Measurements from ENCODE around the gene ZIC1. TPM values are rescaled to one million over a fixed set of nuclear protein-coding genes. Genes with fewer than 3 reads are reported as not detected.

The ZIC1 gene
- total and polyA plus RNA-seq, 9 of the 15 experiments (the other 6 are each of a cell fraction or from before 2014, with no cell fraction given) = 0.21 to 0.42 TPM; not detected in 7

DNA sequence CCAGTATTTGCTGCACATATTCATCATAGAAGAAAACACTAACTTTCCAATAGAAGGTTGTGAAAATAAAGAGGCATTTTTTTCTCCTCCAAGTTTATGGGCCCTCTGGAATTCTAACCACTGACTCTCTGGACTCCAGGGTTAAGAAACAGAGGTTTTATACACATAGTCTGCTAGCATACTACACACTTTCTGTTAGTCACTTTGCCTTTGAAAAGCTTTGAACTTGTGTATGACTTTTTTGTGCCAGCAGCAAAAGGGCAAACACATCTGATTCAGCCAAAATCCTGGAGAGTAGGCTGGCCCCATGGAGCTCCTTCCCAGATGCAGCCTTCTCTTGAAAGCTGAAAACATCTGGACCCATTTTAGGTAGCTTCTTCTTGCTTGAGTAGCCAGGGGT lies 9.1 kb upstream of the ZIC1 start:
- DNase-seq (ENCODE audit: extremely low read depth in 1 of 4, low spot score in 3 of 4) (no peak), FAIRE-seq (no peak), ATAC-seq (no peak)
- no peaks in the 10 kb centered on the region for H3K36me3 ChIP-seq (ENCODE audit: control insufficient read depth, insufficient read depth, low read length)
- H3K9me3 ChIP-seq (replicated peaks; ENCODE audit: control insufficient read depth, insufficient read depth, low read depth, low read length) = no peaks in the 10 kb centered on the region
- no TSS peak for BruUV-seq (replicated peaks)
- peaks cover 2 to 39% of the 10 kb centered on the region in 2 experiments; a peak in 4 of 5 replicates for H3K27me3 ChIP-seq (ENCODE audit: control insufficient read depth in 2 of 2, insufficient read depth in 2 of 2, low read length in 2 of 2)
- no peak overlapping the region for H3K4me3 ChIP-seq
- no peak overlapping the region for H3K9ac ChIP-seq (ENCODE audit: insufficient read depth in 1 of 2, low read depth in 2 of 2, low read length in 2 of 2)
- no peaks in the 10 kb centered on the region for H4K20me1 ChIP-seq (replicated peaks; ENCODE audit: control insufficient read depth, insufficient read depth, low read length)
- ChIA-PET CTCF (ENCODE audit: low intra/inter-chr PET ratio) (no interaction called here), POLR2A (no interaction called here)
- no peak overlapping the region for H3K4me2 ChIP-seq (ENCODE audit: insufficient read depth, low read length)
- in situ Hi-C loops (cut with MboI) (no loop called here), intact Hi-C loops (cut with micrococcal nuclease) (no loop called here)
- H3K27ac ChIP-seq (ENCODE audit: extremely low read depth, low read depth, low read length) = no peak overlapping the region
- no peak overlapping the region for H2AFZ ChIP-seq (ENCODE audit: low read depth, low read length)
- no peaks in the 10 kb centered on the region for H3K9me1 ChIP-seq (ENCODE audit: control insufficient read depth, insufficient read depth, low read length)
- H3K4me1 ChIP-seq (replicated peaks in 1 of 2; ENCODE audit: control insufficient read depth in 2 of 2, insufficient read depth in 2 of 2, low read length in 2 of 2) = peaks cover 0 to 10% of the 10 kb centered on the region in 2 experiments; a peak in 1 of 5 replicates
- no peaks in the 10 kb centered on the region for H3K79me2 ChIP-seq (ENCODE audit: control insufficient read depth, insufficient read depth, low read length)
- TF ChIP-seq, protein P1, sequence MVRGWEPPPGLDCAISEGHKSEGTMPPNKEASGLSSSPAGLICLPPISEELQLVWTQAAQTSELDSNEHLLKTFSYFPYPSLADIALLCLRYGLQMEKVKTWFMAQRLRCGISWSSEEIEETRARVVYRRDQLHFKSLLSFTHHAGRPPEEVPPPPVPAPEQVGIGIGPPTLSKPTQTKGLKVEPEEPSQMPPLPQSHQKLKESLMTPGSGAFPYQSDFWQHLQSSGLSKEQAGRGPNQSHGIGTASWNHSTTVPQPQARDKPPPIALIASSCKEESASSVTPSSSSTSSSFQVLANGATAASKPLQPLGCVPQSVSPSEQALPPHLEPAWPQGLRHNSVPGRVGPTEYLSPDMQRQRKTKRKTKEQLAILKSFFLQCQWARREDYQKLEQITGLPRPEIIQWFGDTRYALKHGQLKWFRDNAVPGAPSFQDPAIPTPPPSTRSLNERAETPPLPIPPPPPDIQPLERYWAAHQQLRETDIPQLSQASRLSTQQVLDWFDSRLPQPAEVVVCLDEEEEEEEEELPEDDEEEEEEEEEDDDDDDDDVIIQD (CRISPR knock-in tag; IDR thresholded peaks at IDR 0.05) = no peak
- TF ChIP-seq RBM17 (IDR thresholded peaks at IDR 0.05; ENCODE audit: borderline replicate concordance, low read depth, low read length) (no peak), THAP12 (CRISPR knock-in tag; IDR thresholded peaks at IDR 0.05) (no peak), ZNF384 (IDR thresholded peaks at IDR 0.05; ENCODE audit: low read depth, low read length) (no peak), MNT (conservative IDR thresholded peaks at IDR 0.05) (no peak), THRA (IDR thresholded peaks at IDR 0.05) (no peak)
- TF ChIP-seq, protein P2, sequence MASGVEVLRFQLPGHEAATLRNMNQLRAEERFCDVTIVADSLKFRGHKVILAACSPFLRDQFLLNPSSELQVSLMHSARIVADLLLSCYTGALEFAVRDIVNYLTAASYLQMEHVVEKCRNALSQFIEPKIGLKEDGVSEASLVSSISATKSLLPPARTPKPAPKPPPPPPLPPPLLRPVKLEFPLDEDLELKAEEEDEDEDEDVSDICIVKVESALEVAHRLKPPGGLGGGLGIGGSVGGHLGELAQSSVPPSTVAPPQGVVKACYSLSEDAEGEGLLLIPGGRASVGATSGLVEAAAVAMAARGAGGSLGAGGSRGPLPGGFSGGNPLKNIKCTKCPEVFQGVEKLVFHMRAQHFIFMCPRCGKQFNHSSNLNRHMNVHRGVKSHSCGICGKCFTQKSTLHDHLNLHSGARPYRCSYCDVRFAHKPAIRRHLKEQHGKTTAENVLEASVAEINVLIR (CRISPR knock-in tag; IDR thresholded peaks at IDR 0.05) = no peak
- TF ChIP-seq, protein P3, sequence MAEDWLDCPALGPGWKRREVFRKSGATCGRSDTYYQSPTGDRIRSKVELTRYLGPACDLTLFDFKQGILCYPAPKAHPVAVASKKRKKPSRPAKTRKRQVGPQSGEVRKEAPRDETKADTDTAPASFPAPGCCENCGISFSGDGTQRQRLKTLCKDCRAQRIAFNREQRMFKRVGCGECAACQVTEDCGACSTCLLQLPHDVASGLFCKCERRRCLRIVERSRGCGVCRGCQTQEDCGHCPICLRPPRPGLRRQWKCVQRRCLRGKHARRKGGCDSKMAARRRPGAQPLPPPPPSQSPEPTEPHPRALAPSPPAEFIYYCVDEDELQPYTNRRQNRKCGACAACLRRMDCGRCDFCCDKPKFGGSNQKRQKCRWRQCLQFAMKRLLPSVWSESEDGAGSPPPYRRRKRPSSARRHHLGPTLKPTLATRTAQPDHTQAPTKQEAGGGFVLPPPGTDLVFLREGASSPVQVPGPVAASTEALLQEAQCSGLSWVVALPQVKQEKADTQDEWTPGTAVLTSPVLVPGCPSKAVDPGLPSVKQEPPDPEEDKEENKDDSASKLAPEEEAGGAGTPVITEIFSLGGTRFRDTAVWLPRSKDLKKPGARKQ (CRISPR knock-in tag; IDR thresholded peaks at IDR 0.05) = no peak
- TF ChIP-seq, protein P4, sequence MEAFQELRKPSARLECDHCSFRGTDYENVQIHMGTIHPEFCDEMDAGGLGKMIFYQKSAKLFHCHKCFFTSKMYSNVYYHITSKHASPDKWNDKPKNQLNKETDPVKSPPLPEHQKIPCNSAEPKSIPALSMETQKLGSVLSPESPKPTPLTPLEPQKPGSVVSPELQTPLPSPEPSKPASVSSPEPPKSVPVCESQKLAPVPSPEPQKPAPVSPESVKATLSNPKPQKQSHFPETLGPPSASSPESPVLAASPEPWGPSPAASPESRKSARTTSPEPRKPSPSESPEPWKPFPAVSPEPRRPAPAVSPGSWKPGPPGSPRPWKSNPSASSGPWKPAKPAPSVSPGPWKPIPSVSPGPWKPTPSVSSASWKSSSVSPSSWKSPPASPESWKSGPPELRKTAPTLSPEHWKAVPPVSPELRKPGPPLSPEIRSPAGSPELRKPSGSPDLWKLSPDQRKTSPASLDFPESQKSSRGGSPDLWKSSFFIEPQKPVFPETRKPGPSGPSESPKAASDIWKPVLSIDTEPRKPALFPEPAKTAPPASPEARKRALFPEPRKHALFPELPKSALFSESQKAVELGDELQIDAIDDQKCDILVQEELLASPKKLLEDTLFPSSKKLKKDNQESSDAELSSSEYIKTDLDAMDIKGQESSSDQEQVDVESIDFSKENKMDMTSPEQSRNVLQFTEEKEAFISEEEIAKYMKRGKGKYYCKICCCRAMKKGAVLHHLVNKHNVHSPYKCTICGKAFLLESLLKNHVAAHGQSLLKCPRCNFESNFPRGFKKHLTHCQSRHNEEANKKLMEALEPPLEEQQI (IDR thresholded peaks at IDR 0.05) = no peak
